NCI-H526 treated with DMSO at 0.1 percent for 48 hours (cell line): Measurements from ENCODE around the gene UQCRC2.
"Not testable (repeated sequence)": the region's sequence is repeated elsewhere in the genome, so short reads cannot be mapped to it uniquely, and the experiment has no call there.

Source experiments
- DNase-seq: peaks from one replicate; lab custom pipeline; 2025; lab: John Stamatoyannopoulos, UW

UQCRC2 gene

GRCh38 chr16:22010902-22011301, 57.7 kb downstream of the UQCRC2 start:
- no peak for DNase-seq

- DNase-seq = no peak
Observed at GRCh38 chr16:22012241-22012640, 59.1 kb downstream of the UQCRC2 start.

- no peak for DNase-seq
Observed at GRCh38 chr16:22013486-22013885, 60.3 kb downstream of the UQCRC2 start.

GRCh38 chr16:22014271-22014873, 61.2 kb downstream of the UQCRC2 start:
- DNase-seq = no peak

GRCh38 chr16:22016927-22017326, 63.8 kb downstream of the UQCRC2 start:
- DNase-seq = no peak

GRCh38 chr16:22018559-22018958, 65.4 kb downstream of the UQCRC2 start:
- no peak for DNase-seq

GRCh38 chr16:22022151-22022550, 69.0 kb downstream of the UQCRC2 start:
- no peak for DNase-seq

GRCh38 chr16:22023505-22023904, 70.3 kb downstream of the UQCRC2 start:
- DNase-seq = no peak

- DNase-seq = not testable (repeated sequence)
Observed at GRCh38 chr16:22024785-22025184, 71.6 kb downstream of the UQCRC2 start.

- DNase-seq = no peak
Observed at GRCh38 chr16:22027633-22028032, 74.5 kb downstream of the UQCRC2 start.

- no peak for DNase-seq
Observed at GRCh38 chr16:22029632-22030031, 76.5 kb downstream of the UQCRC2 start.

- DNase-seq = no peak
Observed at GRCh38 chr16:22030087-22030812, 77.1 kb downstream of the UQCRC2 start.

- DNase-seq = no peak
Observed at GRCh38 chr16:22031483-22032083, 78.4 kb downstream of the UQCRC2 start.
